AG10803 (cell line): Measurements from ENCODE around the gene RAD51B.

Experiments
- DNase-seq: peaks from one replicate; pipeline ENCODE4 v3.0.0; 2010; ENCODE audit warnings: low read depth
- H3K4me3 ChIP-seq: 2 replicates; pipeline ENCODE4 v1.5.1; 2011; ENCODE audit warnings: mild to moderate bottlenecking, low read length, control low read depth
- CTCF ChIP-seq: conservative IDR thresholded peaks from 2 replicates; pipeline ENCODE4 v1.5.1; 2011; ENCODE audit warnings: mild to moderate bottlenecking, low read length, control low read depth, inconsistent platforms

The RAD51B gene

GRCh38 chr14:68685419-68686204 lies 866.0 kb downstream of the RAD51B start:
- peak; percentile 67 for DNase-seq
- TF ChIP-seq CTCF, result no peak
- no peak overlapping the region for H3K4me3 ChIP-seq

GRCh38 chr14:68686205-68686465 lies 866.6 kb downstream of the RAD51B start:
- TF ChIP-seq CTCF, result no peak
- no peak overlapping the region for H3K4me3 ChIP-seq
- DNase-seq, result no peak

GRCh38 chr14:68686724-68687123 lies 867.1 kb downstream of the RAD51B start:
- TF ChIP-seq CTCF, result no peak
- H3K4me3 ChIP-seq, result no peak overlapping the region
- DNase-seq, result no peak

- H3K4me3 ChIP-seq, result no peak overlapping the region
- TF ChIP-seq CTCF, result no peak
- DNase-seq, result peak; percentile 98
Measured at GRCh38 chr14:68687746-68688145, 868.2 kb downstream of the RAD51B start.

GRCh38 chr14:68688872-68689371 lies 869.3 kb downstream of the RAD51B start:
- H3K4me3 ChIP-seq, result no peak overlapping the region
- peak; percentile 34 for TF ChIP-seq CTCF
- DNase-seq, result peak; percentile 86

- TF ChIP-seq CTCF, result no peak
- no peak overlapping the region for H3K4me3 ChIP-seq
- no peak for DNase-seq
Measured at GRCh38 chr14:68689511-68689910, 869.9 kb downstream of the RAD51B start.
